Caco-2 (cell line): ENCODE measurements around the gene C2orf76. TPM values are rescaled to one million over a fixed set of nuclear protein-coding genes. Genes with fewer than 3 reads are reported as not detected.

ENCODE experiments used
- BruUV-seq: library from RNA; stranded (reverse); fragments of 400-500 nt; replicated peaks from 2 replicates; lab custom pipeline; 2021; lab: Mats Ljungman, UMichigan
- CTCF ChIA-PET: fragments of 300-600 bp; sonication (Branson Sonifier 250); formaldehyde crosslinking; loops from one replicate; lab custom pipeline; 2022; ENCODE audit warnings: antibody characterized with exemption; lab: Charles Lee
- POLR2A ChIA-PET: fragments of 300-600 bp; sonication (Branson Sonifier 250); formaldehyde crosslinking; loops from one replicate; lab custom pipeline; 2022; ENCODE audit warnings: antibody characterized with exemption; lab: Charles Lee
- DNase-seq, 2 experiments: peaks; one replicate each; pipeline versions ENCODE4 v3.0.0 to v3.0.0-alpha.2; 2020 to 2022
- H3K27me3 ChIP-seq: replicated peaks from 2 replicates; pipeline ENCODE4 v1.6.0; 2011; ENCODE audit warnings: low read length; ENCODE audit not compliant: control insufficient read depth, insufficient read depth
- H3K36me3 ChIP-seq: 2 replicates; pipeline ENCODE4 v1.5.1; 2011; ENCODE audit warnings: low read length; ENCODE audit not compliant: control insufficient read depth, insufficient read depth
- H3K4me1 ChIP-seq: fragments of 250-450 bp; sonication (Bioruptor Pico); 2 replicates; pipeline ENCODE4 v1.5.1; 2020; ENCODE audit warnings: mild to moderate bottlenecking
- H3K4me3 ChIP-seq: 2 replicates; pipeline ENCODE4 v1.5.1; 2011; ENCODE audit warnings: low read depth, mild to moderate bottlenecking, control low read depth, low read length
- H3K9me3 ChIP-seq: fragments of 250-450 bp; sonication (Bioruptor Pico); 2 replicates; pipeline ENCODE4 v1.5.1; 2020; ENCODE audit warnings: mild to moderate bottlenecking, moderate library complexity
- H3K27ac Mint-ChIP-seq: one replicate; pipeline ENCODE4 v1.8.0; 2022; ENCODE audit warnings: mixed read lengths; ENCODE audit not compliant: unreplicated experiment
- H3K27me3 Mint-ChIP-seq: one replicate; pipeline ENCODE4 v1.8.0; 2022; ENCODE audit warnings: mixed read lengths; ENCODE audit not compliant: insufficient read depth, unreplicated experiment
- H3K36me3 Mint-ChIP-seq: one replicate; pipeline ENCODE4 v1.8.0; 2022; ENCODE audit warnings: mild to moderate bottlenecking, mixed read lengths; ENCODE audit not compliant: insufficient read depth, unreplicated experiment
- H3K4me1 Mint-ChIP-seq: one replicate; pipeline ENCODE4 v1.8.0; 2022; ENCODE audit warnings: low read depth, mixed read lengths; ENCODE audit not compliant: unreplicated experiment
- H3K4me3 Mint-ChIP-seq: one replicate; pipeline ENCODE4 v1.8.0; 2022; ENCODE audit warnings: mild to moderate bottlenecking, moderate library complexity, mixed read lengths; ENCODE audit not compliant: unreplicated experiment
- H3K9me3 Mint-ChIP-seq: one replicate; pipeline ENCODE4 v1.8.0; 2022; ENCODE audit warnings: mixed read lengths; ENCODE audit not compliant: unreplicated experiment
- CTCF ChIP-seq, 2 experiments: fragments of 200-600 bp in 1 of 2; IDR thresholded peaks; 1 replicate in 1 of 2; 2 replicates in 1 of 2; pipeline versions ENCODE4 v1.5.1 to v1.8.0; 2011 to 2022; ENCODE audit warnings: antibody characterized with exemption in 1 of 2, control low read depth in 1 of 2, inconsistent platforms in 1 of 2, low read depth in 1 of 2, low read length in 1 of 2, mild to moderate bottlenecking in 1 of 2, moderate library complexity in 1 of 2; ENCODE audit not compliant: insufficient read depth in 1 of 2, severe bottlenecking in 1 of 2, unreplicated experiment in 1 of 2
- intact Hi-C: fragments of 100-400 bp; cut with micrococcal nuclease; formaldehyde crosslinking; loops from one replicate; pipeline ENCODE4 v1.10.0; 2022; ENCODE audit not compliant: unreplicated experiment
- total RNA-seq: library from RNA; stranded (reverse); gene quantifications from 2 replicates; pipeline ENCODE4 v1.2.3, GENCODE V29; 2022

Gene C2orf76
- total RNA-seq, 1 experiment from 2014 or later, result 6.5 TPM

GRCh38 chr2:119282146-119282995 lies 84.3 kb downstream of the C2orf76 start:
- H3K9me3 Mint-ChIP-seq, result no peaks in the 10 kb centered on the region
- intact Hi-C loops, result no loop called here
- no peak overlapping the region for H3K27ac Mint-ChIP-seq
- Histone ChIP-seq H3K27me3 (no peaks in the 10 kb centered on the region), H3K4me3 (no peak overlapping the region), H3K9me3 (no peaks in the 10 kb centered on the region), H3K36me3 (no peaks in the 10 kb centered on the region), H3K4me1 (no peaks in the 10 kb centered on the region)
- no peaks in the 10 kb centered on the region for H3K27me3 Mint-ChIP-seq
- H3K36me3 Mint-ChIP-seq, result no peaks in the 10 kb centered on the region
- TF ChIP-seq CTCF (IDR thresholded peaks at IDR 0.05; ENCODE audit: insufficient read depth in 1 of 2, low read depth in 1 of 2, low read length in 1 of 2, severe bottlenecking in 1 of 2, unreplicated experiment in 1 of 2), result no peak
- no peak for DNase-seq
- H3K4me3 Mint-ChIP-seq, result no peak overlapping the region
- no peaks in the 10 kb centered on the region for H3K4me1 Mint-ChIP-seq
- BruUV-seq, result no TSS peak
- ChIA-PET POLR2A (no interaction called here), CTCF (no interaction called here)

- POLR2A ChIA-PET, result no interaction called here
Measured at GRCh38 chr2:119280680-119281079, 86.0 kb downstream of the C2orf76 start.

GRCh38 chr2:119279666-119280065 lies 87.0 kb downstream of the C2orf76 start:
- Histone ChIP-seq H3K9me3 (peaks cover 4% of the 10 kb centered on the region; the same call in 1 of the 2 replicates), H3K4me3 (no peak overlapping the region), H3K36me3 (no peaks in the 10 kb centered on the region), H3K27me3 (no peaks in the 10 kb centered on the region), H3K4me1 (no peaks in the 10 kb centered on the region)
- intact Hi-C loops, result no loop called here
- Mint-ChIP-seq H3K27me3 (no peaks in the 10 kb centered on the region), H3K9me3 (no peaks in the 10 kb centered on the region), H3K4me3 (no peak overlapping the region), H3K27ac (no peak overlapping the region), H3K36me3 (no peaks in the 10 kb centered on the region), H3K4me1 (peaks cover 7% of the 10 kb centered on the region)
- ChIA-PET POLR2A (no interaction called here), CTCF (interaction anchor here (0.7 kb wide), 1 partner anchor 1926 kb away, joined by 5 read pairs; no protein-coding TSS in a partner anchor)
- no peak for TF ChIP-seq CTCF (IDR thresholded peaks at IDR 0.05; ENCODE audit: insufficient read depth in 1 of 2, low read depth in 1 of 2, low read length in 1 of 2, severe bottlenecking in 1 of 2, unreplicated experiment in 1 of 2)
- DNase-seq, result no peak
- BruUV-seq, result no TSS peak

More at GRCh38 chr2:119280680-119281079, 86.0 kb downstream of the C2orf76 start:
- no peaks in the 10 kb centered on the region for H3K9me3 Mint-ChIP-seq
- Histone ChIP-seq H3K9me3 (no peaks in the 10 kb centered on the region), H3K36me3 (no peaks in the 10 kb centered on the region), H3K4me1 (no peaks in the 10 kb centered on the region), H3K4me3 (no peak overlapping the region), H3K27me3 (no peaks in the 10 kb centered on the region)
- CTCF ChIA-PET, result no interaction called here
- H3K27me3 Mint-ChIP-seq, result no peaks in the 10 kb centered on the region
- peaks cover 7% of the 10 kb centered on the region for H3K4me1 Mint-ChIP-seq
- DNase-seq, result no peak
- no peak overlapping the region for H3K27ac Mint-ChIP-seq
- no peak overlapping the region for H3K4me3 Mint-ChIP-seq
- intact Hi-C loops, result no loop called here
- no peaks in the 10 kb centered on the region for H3K36me3 Mint-ChIP-seq
- TF ChIP-seq CTCF (IDR thresholded peaks at IDR 0.05; ENCODE audit: insufficient read depth in 1 of 2, low read depth in 1 of 2, low read length in 1 of 2, severe bottlenecking in 1 of 2, unreplicated experiment in 1 of 2), result no peak
- BruUV-seq, result no TSS peak
